ENCODE results near the gene CSRP2.

Gene CSRP2

GRCh38 chr12:76820888-76821482, 57.8 kb downstream of the CSRP2 start:
- Histone ChIP-seq H3K79me2 (ENCODE audit: insufficient read depth, low read length) (no peaks in the 10 kb centered on the region), H3K27ac (ENCODE audit: low read depth, low read length) (no peak overlapping the region), H2AFZ (ENCODE audit: low read depth, low read length, severe bottlenecking) (no peak overlapping the region), H3F3A (ENCODE audit: insufficient read depth) (no peaks in the 10 kb centered on the region), H3K36me3 (ENCODE audit: low read length) (peaks cover 14% of the 10 kb centered on the region; the same call in 1 of the 2 replicates), H3K4me3 (ENCODE audit: insufficient read depth, low read length, poor library complexity, severe bottlenecking) (no peak overlapping the region), H3K27me3 (ENCODE audit: low read length) (no peaks in the 10 kb centered on the region), H4K20me1 (ENCODE audit: low read depth, low read length) (no peaks in the 10 kb centered on the region), H3K9ac (ENCODE audit: low read length) (no peak overlapping the region), H3K9me3 (ENCODE audit: insufficient read depth, low read length) (no peaks in the 10 kb centered on the region), H3K4me2 (ENCODE audit: low read depth, low read length, poor library complexity, severe bottlenecking) (no peak overlapping the region), H3K9me2 (replicated peaks; ENCODE audit: insufficient read depth, low read length) (no peaks in the 10 kb centered on the region)
- peak; percentile 31 for TF ChIP-seq CTCF (IDR thresholded peaks at IDR 0.05; ENCODE audit: insufficient read depth, low read length, poor library complexity, severe bottlenecking)
- TF ChIP-seq EZH2phosphoT487 (conservative IDR thresholded peaks at IDR 0.05; ENCODE audit: low read length): no peak

- H4K20me1 ChIP-seq (ENCODE audit: low read depth, low read length): no peaks in the 10 kb centered on the region
- no peaks in the 10 kb centered on the region for H3F3A ChIP-seq (ENCODE audit: insufficient read depth)
- H3K27me3 ChIP-seq (ENCODE audit: low read length): no peaks in the 10 kb centered on the region
- H3K79me2 ChIP-seq (ENCODE audit: insufficient read depth, low read length): no peaks in the 10 kb centered on the region
- peaks cover 20% of the 10 kb centered on the region; the same call in 1 of the 2 replicates for H3K36me3 ChIP-seq (ENCODE audit: low read length)
- H3K27ac ChIP-seq (ENCODE audit: low read depth, low read length): no peak overlapping the region
- no peak overlapping the region for H3K9ac ChIP-seq (ENCODE audit: low read length)
- no peaks in the 10 kb centered on the region for H3K9me2 ChIP-seq (replicated peaks; ENCODE audit: insufficient read depth, low read length)
- TF ChIP-seq CTCF (IDR thresholded peaks at IDR 0.05; ENCODE audit: insufficient read depth, low read length, poor library complexity, severe bottlenecking) (no peak), EZH2phosphoT487 (conservative IDR thresholded peaks at IDR 0.05; ENCODE audit: low read length) (no peak)
- H3K4me2 ChIP-seq (ENCODE audit: low read depth, low read length, poor library complexity, severe bottlenecking): no peak overlapping the region
- H3K4me3 ChIP-seq (ENCODE audit: insufficient read depth, low read length, poor library complexity, severe bottlenecking): no peak overlapping the region
- H2AFZ ChIP-seq (ENCODE audit: low read depth, low read length, severe bottlenecking): no peak overlapping the region
- H3K9me3 ChIP-seq (ENCODE audit: insufficient read depth, low read length): no peaks in the 10 kb centered on the region
Measured at GRCh38 chr12:76813972-76814371, 64.8 kb downstream of the CSRP2 start.

GRCh38 chr12:76813265-76813664, 65.6 kb downstream of the CSRP2 start:
- Histone ChIP-seq H3K4me3 (ENCODE audit: insufficient read depth, low read length, poor library complexity, severe bottlenecking) (no peak overlapping the region), H3K9me3 (ENCODE audit: insufficient read depth, low read length) (no peaks in the 10 kb centered on the region), H3K27ac (ENCODE audit: low read depth, low read length) (no peak overlapping the region), H3F3A (ENCODE audit: insufficient read depth) (no peaks in the 10 kb centered on the region), H3K9me2 (replicated peaks; ENCODE audit: insufficient read depth, low read length) (no peaks in the 10 kb centered on the region), H3K36me3 (ENCODE audit: low read length) (peaks cover 20% of the 10 kb centered on the region; the same call in 1 of the 2 replicates), H3K4me2 (ENCODE audit: low read depth, low read length, poor library complexity, severe bottlenecking) (no peak overlapping the region), H3K9ac (ENCODE audit: low read length) (no peak overlapping the region), H3K79me2 (ENCODE audit: insufficient read depth, low read length) (no peaks in the 10 kb centered on the region), H4K20me1 (ENCODE audit: low read depth, low read length) (0 out of 2 replicates have a peak, but pooled peaks cover 2% of the 10 kb centered on the region), H2AFZ (ENCODE audit: low read depth, low read length, severe bottlenecking) (no peak overlapping the region), H3K27me3 (ENCODE audit: low read length) (no peaks in the 10 kb centered on the region)
- TF ChIP-seq CTCF (IDR thresholded peaks at IDR 0.05; ENCODE audit: insufficient read depth, low read length, poor library complexity, severe bottlenecking): no peak
- TF ChIP-seq EZH2phosphoT487 (conservative IDR thresholded peaks at IDR 0.05; ENCODE audit: low read length): no peak
